ENCODE measurements around the gene ATP1A3.

DNA sequence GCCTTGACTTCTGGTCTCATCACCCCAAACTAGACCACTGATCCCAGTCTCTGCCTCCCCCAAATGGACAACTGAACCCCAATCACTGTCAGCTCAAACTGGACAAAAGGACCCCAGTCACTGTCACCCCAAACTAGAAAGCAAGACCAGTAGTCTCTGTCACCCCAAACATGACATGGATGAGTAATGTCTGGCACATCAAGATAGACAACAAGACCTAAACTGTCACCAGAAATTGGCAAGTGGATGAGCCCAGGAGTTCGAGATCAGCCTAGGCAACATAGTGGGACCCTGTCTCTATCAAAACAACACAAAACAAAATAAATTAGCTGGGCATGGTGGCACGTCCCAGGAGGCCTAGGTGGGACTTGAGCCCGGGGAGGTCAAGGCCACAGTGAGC is 46.9 kb downstream of the ATP1A3 start:
- TF ChIP-seq, protein P1, sequence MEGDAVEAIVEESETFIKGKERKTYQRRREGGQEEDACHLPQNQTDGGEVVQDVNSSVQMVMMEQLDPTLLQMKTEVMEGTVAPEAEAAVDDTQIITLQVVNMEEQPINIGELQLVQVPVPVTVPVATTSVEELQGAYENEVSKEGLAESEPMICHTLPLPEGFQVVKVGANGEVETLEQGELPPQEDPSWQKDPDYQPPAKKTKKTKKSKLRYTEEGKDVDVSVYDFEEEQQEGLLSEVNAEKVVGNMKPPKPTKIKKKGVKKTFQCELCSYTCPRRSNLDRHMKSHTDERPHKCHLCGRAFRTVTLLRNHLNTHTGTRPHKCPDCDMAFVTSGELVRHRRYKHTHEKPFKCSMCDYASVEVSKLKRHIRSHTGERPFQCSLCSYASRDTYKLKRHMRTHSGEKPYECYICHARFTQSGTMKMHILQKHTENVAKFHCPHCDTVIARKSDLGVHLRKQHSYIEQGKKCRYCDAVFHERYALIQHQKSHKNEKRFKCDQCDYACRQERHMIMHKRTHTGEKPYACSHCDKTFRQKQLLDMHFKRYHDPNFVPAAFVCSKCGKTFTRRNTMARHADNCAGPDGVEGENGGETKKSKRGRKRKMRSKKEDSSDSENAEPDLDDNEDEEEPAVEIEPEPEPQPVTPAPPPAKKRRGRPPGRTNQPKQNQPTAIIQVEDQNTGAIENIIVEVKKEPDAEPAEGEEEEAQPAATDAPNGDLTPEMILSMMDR (IDR thresholded peaks at IDR 0.05), result no peak
- TF ChIP-seq POLR2A (IDR thresholded peaks at IDR 0.05) (no peak), POLR2AphosphoS5 (IDR thresholded peaks at IDR 0.05) (no peak)
